Natural killer cell treated with Interleukin-12 subunit alpha and Interleukin-12 subunit beta and Interleukin-15 and Interleukin-18, amount 100 ng/mL, for 72 hours (primary cell): ENCODE data around the gene CSMD2. TPM values are rescaled to one million over a fixed set of nuclear protein-coding genes. Genes with fewer than 3 reads are reported as not detected.
A peak's percentile ranks its signal among the peaks of the same experiment; 100 is the strongest.

Experiments used
- ATAC-seq, 2 donors: fragments of 150-1000 bp; cut with Tn5 transposase in 1 of 2; sonication (Bioruptor Pico), chemical (Tn5 transposase) in 1 of 2; 2 replicates each; pipeline ENCODE4 v1.10.0; 2021
- DNase-seq: peaks from one replicate; pipeline ENCODE4 v3.0.0; 2022; ENCODE audit warnings: low spot score
- H3K27ac Mint-ChIP-seq, 2 donors: 1 replicate in 1 of 2; 2 replicates in 1 of 2; pipeline ENCODE4 v1.8.0; 2022; ENCODE audit warnings: mixed read lengths in 2 of 2, mild to moderate bottlenecking in 1 of 2, moderate library complexity in 1 of 2
- H3K27me3 Mint-ChIP-seq, 2 donors: 1 replicate in 1 of 2; 2 replicates in 1 of 2; pipeline ENCODE4 v1.8.0; 2022; ENCODE audit warnings: mixed read lengths in 2 of 2
- H3K36me3 Mint-ChIP-seq: one replicate; pipeline ENCODE4 v1.8.0; 2022; ENCODE audit warnings: mixed read lengths
- H3K4me1 Mint-ChIP-seq, 2 donors: 1 replicate in 1 of 2; 2 replicates in 1 of 2; pipeline ENCODE4 v1.8.0; 2022; ENCODE audit warnings: low read depth in 2 of 2, mixed read lengths in 2 of 2, mild to moderate bottlenecking in 1 of 2
- H3K4me3 Mint-ChIP-seq: one replicate; pipeline ENCODE4 v1.8.0; 2022; ENCODE audit warnings: mixed read lengths
- H3K9me3 Mint-ChIP-seq: 2 replicates; pipeline ENCODE4 v1.8.0; 2022; ENCODE audit warnings: mixed read lengths
- total RNA-seq, 2 donors: library from RNA; stranded (reverse); gene quantifications; one replicate each; pipeline ENCODE4 v1.2.3, GENCODE V29; 2022

The CSMD2 gene
- total RNA-seq, 2 donors from 2014 or later = not detected

DNA sequence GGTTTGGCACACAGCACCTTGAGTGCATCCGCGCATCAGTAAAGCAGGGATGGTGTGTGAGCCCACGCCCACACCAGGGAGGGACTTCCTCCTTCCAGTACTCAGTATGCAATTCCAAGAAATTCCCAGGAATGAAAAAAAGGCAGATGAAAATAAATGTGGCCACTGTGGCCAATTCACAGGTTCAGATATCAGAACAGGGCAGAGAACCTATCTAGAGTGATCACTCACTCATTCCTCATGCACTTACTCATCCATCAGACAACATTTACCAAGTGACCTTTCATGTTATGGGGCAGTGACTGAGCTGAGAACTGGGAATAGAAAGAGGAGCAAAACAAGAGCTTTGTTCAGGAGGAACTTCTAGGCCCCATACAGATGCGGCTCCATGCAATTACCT is 578.9 kb downstream of the CSMD2 start:
- Mint-ChIP-seq H3K27me3 (peaks cover 11 to 30% of the 10 kb centered on the region in 2 donors), H3K27ac (no peak overlapping the region), H3K9me3 (no peaks in the 10 kb centered on the region), H3K4me3 (no peak overlapping the region), H3K36me3 (no peaks in the 10 kb centered on the region), H3K4me1 (no peaks in the 10 kb centered on the region)
- ATAC-seq = no peak
- no peak for DNase-seq

DNA sequence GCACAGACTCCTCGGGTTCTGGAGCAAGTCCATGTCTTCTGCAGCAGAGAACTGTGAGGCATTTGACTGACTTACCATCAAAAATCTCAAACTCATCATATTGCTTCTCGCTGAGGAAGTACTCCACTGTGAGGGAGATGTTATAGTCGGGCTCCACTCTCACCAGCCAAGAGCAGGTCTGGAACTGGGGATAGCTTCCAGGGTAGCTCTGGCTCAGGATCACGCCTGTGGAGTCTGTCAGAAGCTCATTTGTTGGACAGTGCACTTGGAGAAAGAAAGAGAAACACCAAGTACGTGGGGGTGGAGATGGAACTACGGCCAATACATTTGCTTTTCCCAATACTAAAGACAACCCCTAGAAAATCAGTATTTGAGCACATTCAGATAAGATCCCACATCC is 581.5 kb downstream of the CSMD2 start:
- Mint-ChIP-seq H3K9me3 (no peaks in the 10 kb centered on the region), H3K4me1 (no peaks in the 10 kb centered on the region), H3K36me3 (no peaks in the 10 kb centered on the region), H3K27ac (no peak overlapping the region), H3K4me3 (no peak overlapping the region), H3K27me3 (peaks cover 19 to 37% of the 10 kb centered on the region in 2 donors)
- ATAC-seq = no peak
- no peak for DNase-seq

DNA sequence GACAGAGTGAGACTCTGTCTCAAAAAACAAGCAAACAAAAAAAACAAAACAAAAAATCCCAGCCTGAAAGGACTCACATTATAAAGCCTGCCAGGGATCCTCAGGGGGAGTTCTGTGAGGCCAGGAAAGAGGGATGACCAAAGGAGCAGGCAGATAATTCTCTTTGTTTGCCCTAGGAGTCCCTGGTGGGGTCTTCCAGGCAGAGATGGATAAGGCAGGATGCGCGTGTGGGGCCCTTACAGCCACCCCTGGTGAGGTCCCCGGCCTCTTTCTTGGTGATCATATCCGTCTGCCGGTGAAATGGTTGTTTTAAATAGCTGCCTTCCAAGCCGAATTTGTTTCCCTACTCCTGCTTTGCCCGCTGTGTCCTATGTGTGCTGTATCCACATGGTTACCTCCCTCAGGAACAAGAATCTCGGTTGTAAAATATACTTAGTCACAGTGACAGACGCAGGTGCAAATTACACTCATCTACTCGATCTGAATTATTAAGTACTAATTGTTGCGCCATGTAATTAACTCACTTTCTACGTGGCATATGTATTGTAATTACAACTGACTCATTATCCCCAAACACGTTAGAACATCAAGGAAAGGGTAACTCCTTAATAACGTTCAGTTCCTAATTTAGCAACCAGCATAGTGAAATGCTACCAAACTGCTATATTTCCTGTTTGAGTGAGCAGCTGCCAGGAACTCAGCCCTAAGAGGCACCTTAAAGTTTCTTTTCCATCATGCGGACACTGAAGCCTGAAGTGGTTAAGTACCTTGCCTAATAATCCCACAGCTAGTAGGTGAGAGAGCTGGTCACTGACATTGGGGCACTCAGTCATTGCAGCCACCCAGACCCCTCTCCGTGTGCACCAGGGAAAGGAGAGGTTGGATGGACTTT is 586.2 kb downstream of the CSMD2 start:
- no peaks in the 10 kb centered on the region for H3K9me3 Mint-ChIP-seq
- no peak overlapping the region for H3K4me3 Mint-ChIP-seq
- no peak overlapping the region for H3K27ac Mint-ChIP-seq
- peaks cover 30 to 57% of the 10 kb centered on the region in 2 donors for H3K27me3 Mint-ChIP-seq
- ATAC-seq (no peak), DNase-seq (no peak)
- no peaks in the 10 kb centered on the region for H3K4me1 Mint-ChIP-seq
- H3K36me3 Mint-ChIP-seq = no peaks in the 10 kb centered on the region

DNA sequence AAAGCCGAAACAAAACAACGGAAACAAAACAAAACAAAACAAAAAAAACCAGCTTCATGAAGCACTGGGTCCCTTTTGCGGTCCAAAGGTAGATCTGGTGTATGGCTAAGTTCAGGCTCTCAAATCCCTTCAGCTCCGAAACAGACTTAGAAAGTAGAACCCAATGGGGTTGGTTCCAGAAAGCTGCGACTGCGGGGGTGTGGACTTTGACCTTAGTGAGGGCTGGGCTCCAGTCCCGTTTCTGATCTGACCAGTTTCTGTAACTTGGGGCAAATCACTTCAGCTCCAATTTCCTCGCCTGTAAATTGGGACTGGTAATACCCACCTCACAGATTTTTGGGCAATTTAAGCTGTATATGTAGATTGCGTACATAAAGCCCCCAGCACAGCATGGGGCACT is 587.4 kb downstream of the CSMD2 start:
- no peaks in the 10 kb centered on the region for H3K4me1 Mint-ChIP-seq
- no peak for ATAC-seq
- H3K4me3 Mint-ChIP-seq = no peak overlapping the region
- H3K9me3 Mint-ChIP-seq = no peaks in the 10 kb centered on the region
- no peak overlapping the region for H3K27ac Mint-ChIP-seq
- H3K27me3 Mint-ChIP-seq = peaks cover 28 to 65% of the 10 kb centered on the region in 2 donors
- no peaks in the 10 kb centered on the region for H3K36me3 Mint-ChIP-seq
- DNase-seq = no peak

DNA sequence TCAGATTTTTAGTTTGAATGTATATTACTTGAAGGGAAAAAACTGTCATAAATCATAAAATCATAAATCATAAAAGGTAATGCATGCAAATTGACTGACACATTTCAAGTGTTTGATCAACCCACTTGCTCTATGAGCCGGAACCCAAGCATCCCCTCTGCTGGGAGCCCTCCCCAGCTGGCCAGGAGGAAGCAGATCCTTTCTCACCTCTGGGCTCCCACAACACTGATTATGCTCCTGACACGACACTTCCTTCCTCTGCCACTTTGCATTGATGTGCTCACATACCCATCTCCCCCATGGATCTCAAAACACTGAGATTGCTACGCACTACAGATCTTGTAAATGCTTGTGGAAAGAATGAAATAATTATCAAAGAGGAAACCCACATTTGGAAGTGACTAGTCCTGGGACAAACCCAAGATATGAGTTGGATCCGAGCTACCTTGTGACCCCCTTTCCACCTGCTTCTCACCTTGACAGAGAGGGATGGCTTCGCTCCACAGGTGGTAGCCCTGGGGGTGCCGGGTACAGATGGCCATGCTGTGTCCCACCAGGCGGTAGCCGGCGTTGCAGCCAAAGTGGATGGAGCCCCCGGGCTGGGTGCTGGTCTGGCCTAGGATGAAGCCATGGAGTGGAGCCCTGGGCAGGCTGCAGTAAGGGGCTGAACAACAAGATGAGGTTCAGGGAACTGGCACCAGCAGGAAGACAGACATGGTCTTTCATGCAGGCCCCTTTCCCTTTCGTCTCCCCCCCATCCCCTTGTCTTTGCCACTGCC is 588.0 kb downstream of the CSMD2 start:
- Mint-ChIP-seq H3K9me3 (no peaks in the 10 kb centered on the region), H3K4me3 (no peak overlapping the region), H3K36me3 (no peaks in the 10 kb centered on the region), H3K4me1 (no peaks in the 10 kb centered on the region), H3K27me3 (peaks cover 31 to 58% of the 10 kb centered on the region in 2 donors), H3K27ac (no peak overlapping the region)
- DNase-seq = no peak
- ATAC-seq = no peak

DNA sequence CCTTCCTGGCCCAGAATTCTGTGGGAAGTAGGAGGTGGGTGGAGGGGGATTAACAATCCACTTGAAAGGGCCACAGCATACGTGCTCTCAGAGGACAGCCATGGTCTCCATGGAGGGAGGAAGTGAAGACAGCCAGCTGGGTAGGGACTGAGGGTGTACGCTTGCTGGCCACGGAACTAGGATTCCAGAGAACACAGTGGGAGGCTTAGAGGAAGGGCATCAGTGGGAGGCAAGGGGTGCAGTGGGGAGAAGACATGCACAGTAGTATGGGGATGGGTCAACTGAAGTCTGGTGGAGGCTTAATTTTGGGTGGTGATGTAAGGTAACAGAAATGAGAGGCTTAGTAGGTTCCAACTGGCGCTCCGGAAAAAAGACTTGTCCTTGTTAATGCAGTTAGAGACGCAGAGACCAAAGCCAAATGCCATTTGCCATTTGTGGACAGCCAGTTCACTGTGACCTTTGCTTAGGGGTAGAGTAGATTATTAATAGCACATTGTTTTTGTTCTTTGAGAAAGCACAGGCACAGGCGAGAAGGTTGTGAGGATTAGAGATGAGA is 589.6 kb downstream of the CSMD2 start:
- H3K4me1 Mint-ChIP-seq = no peaks in the 10 kb centered on the region
- H3K27me3 Mint-ChIP-seq = peaks cover 29 to 57% of the 10 kb centered on the region in 2 donors
- no peaks in the 10 kb centered on the region for H3K9me3 Mint-ChIP-seq
- ATAC-seq (peak in 1 of 2 donors; percentile 17), DNase-seq (no peak)
- H3K4me3 Mint-ChIP-seq = no peak overlapping the region
- no peaks in the 10 kb centered on the region for H3K36me3 Mint-ChIP-seq
- H3K27ac Mint-ChIP-seq = no peak overlapping the region

DNA sequence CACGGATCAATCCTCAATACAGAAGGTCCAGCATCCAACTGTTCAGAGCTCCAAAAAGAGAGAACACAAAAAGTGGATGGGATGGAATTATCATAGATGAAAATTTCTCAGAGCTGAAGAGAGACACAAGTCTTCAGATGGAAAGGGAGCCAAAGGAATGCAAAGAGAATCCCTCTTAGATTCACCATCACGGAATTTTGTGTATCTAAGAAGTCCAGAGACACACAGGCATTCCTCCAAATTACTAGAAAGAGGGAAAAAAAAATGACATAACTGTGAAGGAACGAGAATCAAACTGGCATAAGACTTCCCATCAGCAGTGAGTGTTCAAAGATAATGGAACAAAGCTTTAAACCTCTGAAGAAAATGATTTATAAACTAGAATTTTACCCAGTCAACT is 591.4 kb downstream of the CSMD2 start:
- no peak overlapping the region for H3K4me3 Mint-ChIP-seq
- peaks cover 24 to 48% of the 10 kb centered on the region in 2 donors for H3K27me3 Mint-ChIP-seq
- H3K27ac Mint-ChIP-seq = no peak overlapping the region
- DNase-seq = no peak
- H3K9me3 Mint-ChIP-seq = no peaks in the 10 kb centered on the region
- H3K36me3 Mint-ChIP-seq = no peaks in the 10 kb centered on the region
- ATAC-seq = no peak
- no peaks in the 10 kb centered on the region for H3K4me1 Mint-ChIP-seq

DNA sequence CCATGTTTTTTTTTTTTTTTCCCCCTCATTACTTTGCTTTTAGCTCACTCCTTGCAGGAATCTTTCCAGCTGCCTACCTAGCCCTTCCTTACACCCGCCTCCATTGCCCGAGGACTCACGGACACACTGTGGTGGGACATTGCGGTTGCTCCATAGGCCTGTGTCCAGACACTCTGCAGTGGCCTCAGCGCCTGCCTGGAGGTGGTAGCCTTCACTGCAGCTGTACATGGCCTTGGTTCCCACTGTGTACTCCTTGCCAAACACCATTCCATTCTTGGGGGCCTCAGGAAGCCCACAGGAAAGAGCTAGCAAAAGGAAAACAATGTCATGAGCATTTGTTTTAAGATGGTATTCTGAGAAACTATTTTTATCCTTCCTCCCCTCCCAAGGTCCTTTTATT is 592.6 kb downstream of the CSMD2 start:
- DNase-seq = no peak
- no peaks in the 10 kb centered on the region for H3K36me3 Mint-ChIP-seq
- H3K4me3 Mint-ChIP-seq = no peak overlapping the region
- H3K27me3 Mint-ChIP-seq = peaks cover 29 to 47% of the 10 kb centered on the region in 2 donors
- H3K9me3 Mint-ChIP-seq = no peaks in the 10 kb centered on the region
- H3K27ac Mint-ChIP-seq = no peak overlapping the region
- ATAC-seq = no peak
- no peaks in the 10 kb centered on the region for H3K4me1 Mint-ChIP-seq

DNA sequence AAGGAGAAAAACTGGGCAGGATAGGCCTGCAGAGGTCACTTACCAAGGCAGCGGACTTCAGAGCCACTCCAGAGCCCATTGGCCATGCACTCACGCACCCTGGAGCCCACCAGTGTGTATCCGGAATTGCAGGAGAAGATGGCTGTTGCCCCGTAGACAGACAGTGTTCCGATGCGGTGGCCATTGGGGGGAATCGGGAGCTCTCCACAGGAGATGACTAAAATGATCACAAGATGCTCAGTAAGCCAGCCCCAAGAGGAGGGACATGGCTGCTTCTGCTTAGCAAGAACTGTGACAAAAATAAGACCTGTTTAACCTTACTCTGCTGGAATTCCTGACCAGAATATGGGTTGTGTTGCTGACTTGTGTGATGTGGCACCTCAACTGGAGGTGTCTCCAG is 595.7 kb downstream of the CSMD2 start:
- Mint-ChIP-seq H3K4me1 (no peaks in the 10 kb centered on the region), H3K4me3 (no peak overlapping the region), H3K36me3 (no peaks in the 10 kb centered on the region), H3K9me3 (no peaks in the 10 kb centered on the region), H3K27ac (no peak overlapping the region), H3K27me3 (peaks cover 30 to 46% of the 10 kb centered on the region in 2 donors)
- ATAC-seq (no peak), DNase-seq (no peak)

DNA sequence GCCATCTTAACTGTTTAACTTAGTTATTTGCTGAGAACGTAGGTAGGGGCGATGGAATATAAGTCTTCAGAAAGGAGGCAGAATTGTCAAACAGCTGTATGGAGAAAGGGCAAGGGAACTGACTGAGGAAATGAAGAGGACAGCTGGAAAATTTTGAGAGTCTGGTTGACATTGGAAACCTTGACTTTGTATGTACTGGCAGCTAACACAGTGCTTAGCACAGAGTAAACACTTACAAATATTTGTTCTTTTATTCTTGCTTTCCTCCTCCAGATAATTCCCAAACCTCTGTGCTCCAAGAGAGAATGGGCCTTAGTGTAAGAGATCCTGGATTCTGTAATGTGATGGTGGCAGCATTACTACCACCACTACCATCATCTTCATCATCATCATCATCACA is 601.3 kb downstream of the CSMD2 start:
- ATAC-seq = no peak
- H3K4me3 Mint-ChIP-seq = no peak overlapping the region
- no peaks in the 10 kb centered on the region for H3K4me1 Mint-ChIP-seq
- DNase-seq = no peak
- no peak overlapping the region for H3K27ac Mint-ChIP-seq
- no peaks in the 10 kb centered on the region for H3K36me3 Mint-ChIP-seq
- peaks cover 44 to 62% of the 10 kb centered on the region in 2 donors for H3K27me3 Mint-ChIP-seq
- no peaks in the 10 kb centered on the region for H3K9me3 Mint-ChIP-seq

DNA sequence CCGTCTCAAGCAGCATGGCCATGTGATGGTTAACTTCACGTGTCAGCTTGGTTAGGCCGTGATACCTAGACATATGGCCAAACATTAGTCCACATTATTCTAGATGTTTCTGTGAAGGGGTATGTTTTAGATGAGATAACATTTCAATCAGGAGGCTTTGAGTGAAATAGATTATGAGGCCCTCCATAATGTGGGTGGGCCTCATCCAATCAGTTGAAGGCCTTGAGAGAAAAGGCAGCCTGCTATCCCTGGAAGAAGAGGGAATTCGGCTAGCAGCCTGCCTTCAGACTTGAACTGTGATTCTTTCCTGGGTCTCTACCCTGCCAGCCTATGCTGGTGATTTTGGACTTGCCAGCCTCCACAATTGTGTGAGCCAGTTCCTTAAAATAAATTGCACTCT is 602.5 kb downstream of the CSMD2 start:
- Mint-ChIP-seq H3K27me3 (peaks cover 43 to 65% of the 10 kb centered on the region in 2 donors), H3K36me3 (no peaks in the 10 kb centered on the region), H3K4me3 (no peak overlapping the region), H3K4me1 (no peaks in the 10 kb centered on the region), H3K9me3 (no peaks in the 10 kb centered on the region), H3K27ac (no peak overlapping the region)
- no peak for ATAC-seq
- no peak for DNase-seq

DNA sequence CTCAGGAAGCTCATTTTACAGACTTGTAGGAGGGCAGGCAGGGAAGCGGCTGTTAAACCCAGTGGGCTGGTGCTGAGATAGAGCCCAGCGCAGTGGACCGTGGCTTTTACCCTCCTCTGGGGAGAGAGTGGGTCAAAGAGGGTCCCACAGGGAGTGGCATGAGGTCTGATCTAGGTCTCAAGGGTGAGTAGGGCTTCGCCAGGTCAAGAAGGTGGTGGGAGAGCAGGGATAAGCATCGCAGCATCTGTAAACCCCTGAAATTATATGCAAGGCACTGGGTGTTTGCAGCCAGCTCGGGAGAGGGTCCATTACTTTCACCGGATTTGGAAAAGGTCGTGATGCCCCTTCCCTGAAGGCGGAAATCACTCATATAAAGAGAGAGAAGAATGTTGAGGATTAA is 603.5 kb downstream of the CSMD2 start:
- Mint-ChIP-seq H3K4me3 (no peak overlapping the region), H3K27me3 (peaks cover 44 to 65% of the 10 kb centered on the region in 2 donors), H3K9me3 (peaks cover 5% of the 10 kb centered on the region), H3K27ac (no peak overlapping the region), H3K4me1 (no peaks in the 10 kb centered on the region), H3K36me3 (no peaks in the 10 kb centered on the region)
- DNase-seq (no peak), ATAC-seq (no peak)

DNA sequence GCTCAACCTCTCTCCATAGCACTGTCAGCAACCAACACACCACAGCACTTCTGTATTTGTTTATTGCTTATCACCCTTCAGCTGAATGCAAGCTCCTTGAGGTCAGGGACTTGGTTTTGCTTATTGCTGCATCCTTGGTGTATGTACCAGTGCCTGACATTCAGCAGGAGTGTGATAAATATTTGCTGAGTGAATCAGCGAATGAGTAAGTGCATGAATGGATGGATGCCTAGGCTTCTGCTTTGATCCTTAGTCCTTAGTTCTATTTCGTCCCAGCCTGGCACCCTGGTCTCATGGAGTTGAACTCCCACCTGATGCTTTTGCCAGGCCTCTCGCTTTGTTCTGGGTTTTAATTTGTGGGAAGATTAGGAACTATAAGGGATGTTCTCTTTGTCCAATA is 604.4 kb downstream of the CSMD2 start:
- H3K27ac Mint-ChIP-seq = no peak overlapping the region
- no peak for ATAC-seq

DNA sequence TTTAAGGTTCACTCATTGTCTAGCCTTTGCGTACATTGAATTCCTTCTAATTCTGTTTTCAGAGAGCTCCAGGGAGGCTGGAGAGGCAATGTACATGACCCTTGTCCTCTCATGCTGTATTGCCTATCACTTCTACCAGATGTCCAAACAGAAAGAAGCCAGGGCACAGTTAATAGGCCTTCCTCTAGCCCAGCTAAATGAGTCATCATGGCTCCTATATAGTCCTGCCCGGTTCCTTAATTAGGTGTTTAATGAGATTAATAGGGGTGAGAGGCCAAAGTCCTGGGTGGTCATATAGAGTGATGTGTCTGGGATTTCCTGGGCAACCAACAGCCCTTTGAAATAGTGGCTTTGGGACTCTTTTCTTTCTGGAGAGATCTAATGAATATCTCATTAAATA is 616.3 kb downstream of the CSMD2 start:
- ATAC-seq = no peak
- peaks cover 7% of the 10 kb centered on the region for H3K9me3 Mint-ChIP-seq
- no peak for DNase-seq
- no peak overlapping the region for H3K27ac Mint-ChIP-seq
- no peaks in the 10 kb centered on the region for H3K4me1 Mint-ChIP-seq
- H3K4me3 Mint-ChIP-seq = no peak overlapping the region
- H3K27me3 Mint-ChIP-seq = peaks cover 26 to 41% of the 10 kb centered on the region in 2 donors
- no peaks in the 10 kb centered on the region for H3K36me3 Mint-ChIP-seq

More for the DNA sequence above, 604.4 kb downstream of the CSMD2 start:
- H3K27me3 Mint-ChIP-seq = peaks cover 37 to 56% of the 10 kb centered on the region in 2 donors
- DNase-seq = no peak
- H3K36me3 Mint-ChIP-seq = no peaks in the 10 kb centered on the region
- H3K4me1 Mint-ChIP-seq = no peaks in the 10 kb centered on the region
- no peak overlapping the region for H3K4me3 Mint-ChIP-seq
- peaks cover 5% of the 10 kb centered on the region for H3K9me3 Mint-ChIP-seq
